Gastroesophageal sphincter (tissue), 3 donors: ENCODE data around the gene ATG14.

Source experiments
- CTCF ChIP-seq, 4 experiments: fragments of 200-600 bp in 2 of 4; fragments of 450-650 bp in 2 of 4; sonication (generic) in 1 of 4; IDR thresholded peaks; one replicate each; pipeline ENCODE4 v1.5.1; 2017 to 2019; ENCODE audit warnings: antibody characterized with exemption in 4 of 4, mild to moderate bottlenecking in 2 of 4, moderate library complexity in 2 of 4
- POLR2AphosphoS5 ChIP-seq: sonication (generic); formaldehyde crosslinking; IDR thresholded peaks from one replicate; pipeline ENCODE4 v1.6.1; 2017; ENCODE audit warnings: antibody characterized with exemption

- TF ChIP-seq CTCF (IDR thresholded peaks at IDR 0.05) (no peak), POLR2AphosphoS5 (no peak)
Observed at GRCh38 chr14:55374771-55375170, 36.9 kb downstream of the ATG14 start.
